Mesodermal cell (in vitro differentiated cells): ENCODE measurements around the gene RNF215.

Experiments
- H3K27ac ChIP-seq: 2 replicates; pipeline ENCODE4 v1.7.0; 2013; ENCODE audit warnings: mild to moderate bottlenecking, low read depth, low read length, moderate library complexity; ENCODE audit not compliant: severe bottlenecking
- H3K36me3 ChIP-seq: 2 replicates; pipeline ENCODE4 v1.7.1; 2013; ENCODE audit warnings: mild to moderate bottlenecking, low read length, moderate library complexity; ENCODE audit not compliant: control insufficient read depth, insufficient read depth
- H3K4me1 ChIP-seq: one replicate; pipeline ENCODE4 v1.7.1; 2013; ENCODE audit warnings: mild to moderate bottlenecking, low read length; ENCODE audit not compliant: insufficient read depth, control insufficient read depth, poor library complexity, severe bottlenecking
- H3K4me3 ChIP-seq: 2 replicates; pipeline ENCODE4 v1.7.0; 2013; ENCODE audit warnings: low read length, control low read depth, mild to moderate bottlenecking; ENCODE audit not compliant: insufficient read depth, poor library complexity, severe bottlenecking; ENCODE audit errors: extremely low read depth
- H3K9me3 ChIP-seq: 2 replicates; pipeline ENCODE4 v1.7.1; 2013; ENCODE audit warnings: mild to moderate bottlenecking, low read length, moderate library complexity; ENCODE audit not compliant: control insufficient read depth
- WGBS, 2 experiments: methylation state at CpG; one replicate each; pipeline ENCODE4 v1.1.5; 2013; ENCODE audit warnings: missing lambda C conversion rate in 2 of 2; ENCODE audit not compliant: insufficient coverage in 2 of 2; 5-methylcytosine and 5-hydroxymethylcytosine counted together

The RNF215 gene

DNA sequence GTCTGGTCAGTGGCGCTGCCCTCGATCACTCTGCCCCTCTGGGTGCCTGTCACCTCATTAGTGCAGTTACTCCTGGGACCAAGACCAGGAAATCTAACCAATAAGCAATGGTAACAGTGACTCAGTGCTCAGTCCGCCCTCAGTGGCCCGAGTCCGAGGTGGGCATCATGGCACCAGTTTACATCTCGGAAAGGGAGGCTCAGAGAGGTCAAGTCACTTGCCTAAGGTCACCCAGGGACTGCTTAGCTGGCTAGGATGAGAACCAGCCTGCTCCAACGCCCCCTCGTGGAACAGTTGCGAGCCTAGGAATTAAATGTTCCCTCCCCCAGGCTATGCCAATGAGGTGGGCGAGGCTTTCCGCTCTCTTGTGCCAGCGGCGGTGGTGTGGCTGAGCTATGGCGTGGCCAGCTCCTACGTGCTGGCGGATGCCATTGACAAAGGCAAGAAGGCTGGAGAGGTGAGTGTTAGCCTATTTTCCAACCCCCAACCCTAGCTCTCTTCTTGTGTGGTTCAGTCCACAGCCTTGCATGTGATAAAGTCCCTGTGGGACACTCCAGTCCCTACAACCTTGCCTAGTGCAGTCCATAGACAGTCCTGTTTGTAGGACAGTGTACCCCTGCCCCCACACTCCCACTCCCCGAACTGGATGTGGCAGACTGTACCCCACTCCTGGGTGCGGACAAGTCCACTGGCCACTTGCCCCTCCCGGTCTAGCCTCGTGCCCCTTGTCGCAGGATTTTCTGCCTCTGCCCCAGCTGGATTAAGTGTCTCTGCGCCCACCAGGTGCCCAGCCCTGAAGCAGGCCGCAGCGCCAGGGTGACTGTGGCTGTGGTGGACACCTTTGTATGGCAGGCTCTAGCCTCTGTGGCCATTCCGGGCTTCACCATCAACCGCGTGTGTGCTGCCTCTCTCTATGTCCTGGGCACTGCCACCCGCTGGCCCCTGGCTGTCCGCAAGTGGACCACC, 39.5 kb upstream of the RNF215 start:
- H3K27ac ChIP-seq = peak overlapping the region; percentile 48
- H3K36me3 ChIP-seq = peaks cover 16% of the 10 kb centered on the region
- no peaks in the 10 kb centered on the region for H3K9me3 ChIP-seq
- peaks cover 15% of the 10 kb centered on the region for H3K4me1 ChIP-seq
- peak overlapping the region; percentile 69 for H3K4me3 ChIP-seq
- WGBS, 2 experiments = 58 to 60% methylated on average over 25 to 27 of the region's 29 CpGs

- H3K4me3 ChIP-seq = peak within 1 kb of the TSS; percentile 69
- WGBS, 2 experiments = 1% methylated on average over 53 to 56 of the region's 61 CpGs
- H3K9me3 ChIP-seq = no peaks in the 10 kb centered on the region
- H3K27ac ChIP-seq = peak within 1 kb of the TSS; percentile 81
- H3K4me1 ChIP-seq = peaks cover 24% of the 10 kb centered on the region
- H3K36me3 ChIP-seq = peaks cover 16% of the 10 kb centered on the region
These were observed 38.6 kb upstream of the RNF215 start, which contains the start of gene MTFP1 for GRCh38 chr22:30425616-30426387. TSS of gene MTFP1 (plus strand) at chr22:30425768. CDS start at chr22:30425880, 112 bp downstream.

GRCh38 chr22:30425327-30425615, 38.1 kb upstream of the RNF215 start:
- peak overlapping the region; percentile 48 for H3K27ac ChIP-seq
- WGBS, 2 experiments = 27 to 29% methylated on average over 3 to 9 of the region's 9 CpGs
- no peaks in the 10 kb centered on the region for H3K9me3 ChIP-seq
- peaks cover 16% of the 10 kb centered on the region for H3K36me3 ChIP-seq
- peak overlapping the region; percentile 69 for H3K4me3 ChIP-seq
- peaks cover 29% of the 10 kb centered on the region for H3K4me1 ChIP-seq

DNA sequence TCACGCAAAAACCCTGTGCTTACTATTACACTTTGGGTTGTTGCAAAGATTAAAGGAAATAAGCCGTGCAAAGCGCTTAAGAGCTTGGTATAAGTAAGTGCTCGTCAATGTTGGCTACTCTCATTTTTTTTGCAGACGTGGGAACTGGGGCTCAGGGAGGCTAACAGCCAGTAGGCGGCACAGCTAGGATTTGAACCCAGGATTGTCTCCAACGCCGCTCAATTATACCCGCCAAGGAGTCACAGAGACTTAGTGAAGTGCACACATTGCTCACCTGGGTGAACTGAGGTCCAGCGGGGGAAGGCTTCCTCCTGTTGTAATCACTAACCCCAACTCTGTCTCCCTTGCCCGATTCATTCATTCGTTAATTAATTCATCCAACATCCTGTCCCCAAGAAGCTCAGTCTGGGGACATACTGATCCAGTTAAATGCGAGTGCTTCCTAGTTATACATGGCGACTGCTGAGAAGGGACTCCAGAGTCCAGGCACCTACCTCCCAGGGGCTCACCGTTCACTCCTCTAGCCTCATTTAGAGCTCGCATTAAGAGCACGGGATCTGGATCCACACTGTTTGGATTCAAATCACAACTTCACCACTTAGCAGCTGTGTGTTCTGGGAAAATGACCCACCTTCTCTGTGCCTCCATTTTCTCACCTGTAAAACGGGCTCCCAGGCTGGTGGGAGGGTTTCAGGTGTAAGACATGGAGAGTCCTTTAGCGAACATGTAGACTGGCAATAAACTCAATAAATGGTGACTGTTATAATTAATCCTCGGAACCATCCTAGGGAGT, 37.5 kb upstream of the RNF215 start:
- H3K9me3 ChIP-seq = no peaks in the 10 kb centered on the region
- WGBS, 2 experiments = 67 to 77% methylated on average over 15 of the region's 20 CpGs
- H3K4me1 ChIP-seq = peaks cover 32% of the 10 kb centered on the region
- peak overlapping the region; percentile 69 for H3K4me3 ChIP-seq
- peaks cover 16% of the 10 kb centered on the region for H3K36me3 ChIP-seq
- H3K27ac ChIP-seq = peak overlapping the region; percentile 81

GRCh38 chr22:30423959-30424533, 36.8 kb upstream of the RNF215 start:
- 0 to 2% methylated on average over 18 to 19 of the region's 31 CpGs for WGBS, 2 experiments
- Histone ChIP-seq H3K36me3 (peaks cover 23% of the 10 kb centered on the region), H3K4me3 (peak overlapping the region; percentile 61), H3K27ac (peak overlapping the region; percentile 95), H3K9me3 (no peaks in the 10 kb centered on the region), H3K4me1 (peaks cover 32% of the 10 kb centered on the region)

DNA sequence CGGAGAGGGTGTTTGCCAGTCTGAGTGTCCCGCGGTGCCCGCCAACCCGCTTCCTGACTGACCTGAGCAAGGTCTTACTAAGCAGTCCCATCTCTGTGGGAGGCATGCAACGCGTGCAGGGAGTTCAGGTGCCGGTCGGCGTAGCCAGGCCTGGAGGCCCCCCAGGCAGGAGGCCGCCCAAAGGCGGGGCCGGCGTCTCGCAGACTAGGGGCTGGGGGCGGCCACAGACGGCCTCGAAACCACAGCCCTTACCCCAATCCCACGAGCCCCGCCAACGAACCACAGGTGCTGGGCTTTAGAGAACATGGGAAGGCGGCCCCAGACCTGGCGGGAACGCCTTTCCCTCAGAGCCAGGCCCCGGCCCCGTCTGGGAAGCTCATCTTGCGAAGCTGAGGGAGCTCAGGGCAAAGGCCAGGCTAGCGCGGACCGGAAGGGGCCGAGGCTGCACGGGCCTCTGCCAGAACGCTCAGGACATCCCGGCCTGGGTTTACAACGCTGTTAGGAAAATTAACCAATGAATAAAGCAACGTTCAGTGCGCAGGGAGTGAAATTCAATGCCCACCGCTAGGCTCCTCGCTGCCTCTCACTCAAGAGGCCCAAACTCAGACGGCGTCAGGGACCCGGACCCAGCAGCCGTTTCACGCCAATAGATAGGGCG, 36.2 kb upstream of the RNF215 start:
- Histone ChIP-seq H3K4me3 (peak overlapping the region; percentile 61), H3K9me3 (no peaks in the 10 kb centered on the region), H3K4me1 (peaks cover 32% of the 10 kb centered on the region), H3K36me3 (peaks cover 26% of the 10 kb centered on the region), H3K27ac (peak overlapping the region; percentile 95)
- WGBS, 2 experiments = 0 to 1% methylated on average over 26 to 41 of the region's 45 CpGs

DNA sequence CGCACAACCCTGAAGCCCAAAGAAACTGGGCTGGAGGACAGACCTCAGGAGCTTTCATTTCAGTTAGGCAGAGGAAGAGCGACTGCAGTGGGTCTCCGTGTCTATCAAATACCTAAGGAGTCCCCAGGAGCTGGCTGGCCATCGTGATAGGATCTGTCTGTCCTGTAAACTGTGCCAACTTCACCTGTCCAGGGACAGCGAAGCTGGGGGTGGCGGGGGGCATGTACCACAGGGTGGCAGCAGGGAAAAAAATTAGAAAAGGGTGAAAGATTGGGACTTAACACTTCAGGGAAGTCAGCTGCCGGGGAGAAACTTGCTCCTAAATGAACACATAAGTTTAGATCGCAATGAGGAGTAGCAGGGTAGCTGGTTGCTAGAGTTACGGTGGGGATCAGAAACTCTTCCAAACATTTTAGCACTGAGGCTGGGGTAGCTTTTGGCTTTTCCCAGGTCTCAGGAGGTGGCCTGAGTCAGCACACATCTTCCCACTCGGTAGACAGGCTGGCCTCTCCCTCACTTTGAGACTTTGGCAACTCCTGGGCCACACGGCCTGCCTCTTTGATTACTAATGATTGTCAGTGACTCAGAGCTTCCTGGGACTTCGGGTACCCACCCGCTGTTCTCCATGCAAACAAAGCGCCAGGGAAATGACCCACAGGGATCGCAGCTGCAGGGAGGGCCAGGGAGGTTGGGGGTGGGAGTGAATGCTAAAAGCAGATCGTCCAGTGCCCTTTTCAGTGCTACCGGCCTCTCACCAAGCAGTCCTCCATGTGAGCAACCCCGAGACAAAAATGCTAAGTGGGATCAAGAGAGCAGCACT, 35.5 kb upstream of the RNF215 start:
- peaks cover 32% of the 10 kb centered on the region for H3K4me1 ChIP-seq
- WGBS, 2 experiments = 29 to 35% methylated on average over 13 to 15 of the region's 18 CpGs

DNA sequence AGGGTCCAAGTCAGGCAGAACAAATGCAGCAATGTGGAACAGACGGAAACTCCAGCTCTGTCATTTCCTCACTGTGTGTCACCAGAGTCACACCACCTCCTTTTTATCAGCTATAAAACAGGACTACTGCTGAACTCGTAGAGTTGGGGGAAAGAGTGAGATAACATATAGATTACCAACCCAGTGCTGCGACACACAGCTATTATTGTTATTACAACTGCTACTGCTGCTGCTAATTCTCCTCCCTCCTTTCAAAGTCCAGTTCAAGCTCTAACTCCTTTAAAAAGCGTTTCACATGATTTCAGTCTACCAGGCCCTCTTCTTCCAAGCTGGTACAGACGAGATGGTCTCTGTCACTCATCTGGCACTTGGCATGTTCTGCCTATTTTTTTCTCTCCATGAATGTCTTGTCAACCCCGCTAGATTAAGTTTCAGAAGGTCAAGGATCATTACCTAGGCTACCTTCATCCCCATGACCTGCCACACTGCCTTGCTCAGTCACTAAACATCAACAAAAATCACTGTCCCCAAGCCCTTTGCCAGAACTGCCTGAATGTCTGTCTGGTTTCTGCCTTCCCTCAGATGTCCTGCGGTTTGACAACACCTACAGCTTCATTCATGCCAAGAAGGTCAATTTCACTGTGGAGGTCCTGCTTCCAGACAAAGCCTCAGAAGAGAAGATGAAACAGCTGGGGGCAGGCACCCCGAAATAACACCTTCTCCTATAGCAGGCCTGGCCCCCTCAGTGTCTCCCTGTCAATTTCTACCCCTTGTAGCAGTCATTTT, 34.7 kb upstream of the RNF215 start:
- Histone ChIP-seq H3K27ac (peak overlapping the region; percentile 95), H3K4me1 (peaks cover 32% of the 10 kb centered on the region), H3K4me3 (peak overlapping the region; percentile 61), H3K36me3 (peaks cover 27% of the 10 kb centered on the region), H3K9me3 (no peaks in the 10 kb centered on the region)
- WGBS, 2 experiments = 74% methylated on average over 6 of the region's 8 CpGs

More for the DNA sequence above, 35.5 kb upstream of the RNF215 start:
- Histone ChIP-seq H3K36me3 (peaks cover 29% of the 10 kb centered on the region), H3K4me3 (peak overlapping the region; percentile 61), H3K9me3 (no peaks in the 10 kb centered on the region), H3K27ac (peak overlapping the region; percentile 95)
